CD14-positive monocyte (primary cell): Measurements from ENCODE around the gene ROBO3. TPM values are rescaled to one million over a fixed set of nuclear protein-coding genes. Genes with fewer than 3 reads are reported as not detected.

Experiments
- DNase-seq, 3 donors: peaks; one replicate each; pipeline ENCODE4 v3.0.0-alpha.2; 2011 to 2022
- H2AFZ ChIP-seq: 2 replicates; pipeline ENCODE4 v1.6.0; 2012; ENCODE audit warnings: mild to moderate bottlenecking, low read depth, low read length, inconsistent platforms; ENCODE audit not compliant: insufficient read depth, poor library complexity, severe bottlenecking
- H3K27ac ChIP-seq, 2 donors: 1 replicate in 1 of 2; 2 replicates in 1 of 2; pipeline ENCODE4 v1.5.1; 2012 to 2013; ENCODE audit warnings: low read length in 2 of 2, control low read depth in 1 of 2, inconsistent platforms in 1 of 2, low read depth in 1 of 2, mild to moderate bottlenecking in 1 of 2
- H3K27me3 ChIP-seq, 2 donors: one replicate each; pipeline versions ENCODE4 v1.6.0 to v1.6.1; 2011 to 2013; ENCODE audit warnings: low read length in 2 of 2; ENCODE audit not compliant: control insufficient read depth in 2 of 2, insufficient read depth in 2 of 2
- H3K36me3 ChIP-seq, 2 donors: replicated peaks in 1 of 2; 1 replicate in 1 of 2; 2 replicates in 1 of 2; pipeline versions ENCODE4 v1.5.1 to v1.6.1; 2012 to 2013; ENCODE audit warnings: low read length in 2 of 2, control low read depth in 1 of 2, inconsistent platforms in 1 of 2, mild to moderate bottlenecking in 1 of 2; ENCODE audit not compliant: insufficient read depth in 2 of 2, control insufficient read depth in 1 of 2
- H3K4me1 ChIP-seq, 2 donors: 1 replicate in 1 of 2; 2 replicates in 1 of 2; pipeline versions ENCODE4 v1.5.1 to v1.6.1; 2012 to 2013; ENCODE audit warnings: low read length in 2 of 2, control low read depth in 1 of 2, inconsistent platforms in 1 of 2, mild to moderate bottlenecking in 1 of 2, moderate library complexity in 1 of 2; ENCODE audit not compliant: insufficient read depth in 2 of 2, control insufficient read depth in 1 of 2
- H3K4me2 ChIP-seq: replicated peaks from 2 replicates; pipeline ENCODE3; 2012; ENCODE audit warnings: low read length, moderate library complexity, mild to moderate bottlenecking; ENCODE audit not compliant: poor library complexity, severe bottlenecking; ENCODE audit errors: extremely low read depth
- H3K4me3 ChIP-seq, 3 experiments: fragments of 200-600 bp in 1 of 3; sonication (generic) in 1 of 3; replicated peaks in 1 of 3; 1 replicate in 2 of 3; 2 replicates in 1 of 3; pipeline ENCODE4 v1.5.1; 2011 to 2013; ENCODE audit warnings: low read length in 3 of 3, mild to moderate bottlenecking in 3 of 3, control low read depth in 2 of 3, low read depth in 2 of 3, inconsistent platforms in 1 of 3, moderate library complexity in 1 of 3
- H3K79me2 ChIP-seq: 2 replicates; pipeline ENCODE4 v1.6.0; 2012; ENCODE audit warnings: mild to moderate bottlenecking, control low read depth, inconsistent platforms, low read length, moderate library complexity; ENCODE audit not compliant: insufficient read depth
- H3K9ac ChIP-seq: 2 replicates; pipeline ENCODE4 v1.6.0; 2017; ENCODE audit warnings: low read length, mild to moderate bottlenecking; ENCODE audit not compliant: insufficient read depth, poor library complexity, severe bottlenecking
- H3K9me3 ChIP-seq, 2 donors: replicated peaks in 1 of 2; 1 replicate in 1 of 2; 2 replicates in 1 of 2; pipeline versions ENCODE4 v1.5.1 to v1.6.1; 2012 to 2013; ENCODE audit warnings: low read length in 2 of 2, control low read depth in 1 of 2; ENCODE audit not compliant: control insufficient read depth in 1 of 2, insufficient read depth in 1 of 2
- H4K20me1 ChIP-seq: 2 replicates; pipeline ENCODE4 v1.6.0; 2012; ENCODE audit warnings: mild to moderate bottlenecking, low read length, control low read depth, moderate library complexity; ENCODE audit not compliant: insufficient read depth
- H3K27ac Mint-ChIP-seq, 7 donors: one replicate each; pipeline ENCODE4 v1.8.0; 2020; ENCODE audit warnings: mild to moderate bottlenecking in 7 of 7, mixed read lengths in 7 of 7, moderate library complexity in 6 of 7, inconsistent platforms in 2 of 7
- H3K27me3 Mint-ChIP-seq, 3 donors: one replicate each; pipeline ENCODE4 v1.8.0; 2021 to 2022; ENCODE audit warnings: low read depth in 3 of 3, mild to moderate bottlenecking in 3 of 3, mixed read lengths in 3 of 3, moderate library complexity in 3 of 3, inconsistent platforms in 1 of 3
- H3K36me3 Mint-ChIP-seq, 2 donors: one replicate each; pipeline ENCODE4 v1.8.0; 2020; ENCODE audit warnings: mixed read lengths in 2 of 2, inconsistent platforms in 1 of 2, mild to moderate bottlenecking in 1 of 2
- H3K4me1 Mint-ChIP-seq: one replicate; pipeline ENCODE4 v1.8.0; 2020; ENCODE audit warnings: mild to moderate bottlenecking, mixed read lengths
- H3K4me3 Mint-ChIP-seq, 2 donors: one replicate each; pipeline ENCODE4 v1.8.0; 2020; ENCODE audit warnings: mild to moderate bottlenecking in 2 of 2, mixed read lengths in 2 of 2, moderate library complexity in 1 of 2
- H3K9me3 Mint-ChIP-seq, 7 donors: one replicate each; pipeline ENCODE4 v1.8.0; 2020 to 2022; ENCODE audit warnings: mixed read lengths in 7 of 7, mild to moderate bottlenecking in 6 of 7, moderate library complexity in 6 of 7, inconsistent platforms in 2 of 7
- CTCF ChIP-seq: fragments of 200-600 bp; IDR thresholded peaks from one replicate; pipeline ENCODE4 v1.8.0; 2022; ENCODE audit warnings: antibody characterized with exemption, mild to moderate bottlenecking
- WGBS: methylation state at CpG from one replicate; pipeline ENCODE4 v1.1.5; 2013; ENCODE audit warnings: missing lambda C conversion rate; ENCODE audit not compliant: insufficient coverage; 5-methylcytosine and 5-hydroxymethylcytosine counted together
- intact Hi-C, 2 donors: fragments of 100-400 bp; cut with micrococcal nuclease; formaldehyde crosslinking; loops; one replicate each; pipeline versions ENCODE4 v1.15.0 to v1.15.1; 2023
- polyA plus RNA-seq, 3 donors: library from polyadenylated mRNA; depleted of rRNA in 1 of 3; unstranded in 2 of 3; stranded (reverse) in 1 of 3; fragments of 300-500 nt in 2 of 3; fragments of >200 nt in 1 of 3; fragmentation: Illumina TruSeq in 2 of 3; gene quantifications; 1 replicate in 2 of 3; 2 replicates in 1 of 3; pipeline ENCODE4 v1.2.3, GENCODE V29; 2012 to 2021

ROBO3 gene
- polyA plus RNA-seq, 3 donors, result 0.39 to 11.6 (median 0.81) TPM

DNA sequence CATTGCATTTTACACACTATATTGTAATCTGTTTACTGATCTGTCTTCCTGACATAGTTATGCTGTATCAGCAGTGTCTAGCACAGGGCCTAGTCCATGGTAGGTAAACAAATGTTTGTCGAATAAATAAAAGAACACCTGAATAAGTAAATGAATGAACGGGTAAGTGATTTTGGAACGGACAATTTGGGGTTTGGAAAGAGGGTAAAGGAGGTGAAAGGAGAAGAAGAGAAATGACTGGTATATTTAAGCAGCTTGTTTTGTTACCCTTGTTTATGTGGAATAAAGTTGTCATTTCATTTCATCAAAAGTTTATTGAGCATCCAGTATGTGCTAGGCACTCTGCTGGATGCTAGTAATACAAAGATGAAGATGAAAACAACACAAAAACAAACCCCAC, 53.7 kb downstream of the ROBO3 start, which contains the start of gene HEPN1:
TSS of gene HEPN1 (plus strand) at position 301 of the 400 bp plus-strand sequence.
- Histone ChIP-seq H3K4me1 (peaks cover 4 to 10% of the 10 kb centered on the region in 2 donors), H3K36me3 (no peaks in the 10 kb centered on the region), H3K4me2 (no peak within 1 kb of the TSS), H3K9ac (no peak within 1 kb of the TSS), H3K27me3 (peaks cover 10 to 13% of the 10 kb centered on the region in 2 donors), H3K9me3 (peaks cover 0 to 6% of the 10 kb centered on the region in 2 donors), H3K79me2 (no peaks in the 10 kb centered on the region), H4K20me1 (no peaks in the 10 kb centered on the region), H3K27ac (no peak within 1 kb of the TSS), H2AFZ (peak within 1 kb of the TSS; percentile 20), H3K4me3 (no peak within 1 kb of the TSS)
- peaks cover 21 to 23% (median 22%) of the 10 kb centered on the region in 3 donors for H3K27me3 Mint-ChIP-seq
- peak within 1 kb of the TSS in 2 of 7 donors; percentile 14 to 19 for H3K27ac Mint-ChIP-seq
- DNase-seq, result no peak
- H3K36me3 Mint-ChIP-seq, result no peaks in the 10 kb centered on the region
- peaks cover 0 to 12% (median 9%) of the 10 kb centered on the region in 7 donors for H3K9me3 Mint-ChIP-seq
- intact Hi-C loops, result no loop called here
- WGBS, result 92% methylated on average over 3 of the region's 3 CpGs
- H3K4me1 Mint-ChIP-seq, result peaks cover 26% of the 10 kb centered on the region
- no peak for TF ChIP-seq CTCF
- no peak within 1 kb of the TSS for H3K4me3 Mint-ChIP-seq

- no peak overlapping the region for H3K4me2 ChIP-seq
- H3K9me3 ChIP-seq, result peaks cover 0 to 6% of the 10 kb centered on the region in 2 donors
- Mint-ChIP-seq H3K36me3 (no peaks in the 10 kb centered on the region), H3K9me3 (peaks cover 0 to 12% (median 9%) of the 10 kb centered on the region in 7 donors), H3K27me3 (peaks cover 19 to 25% (median 22%) of the 10 kb centered on the region in 3 donors), H3K4me3 (no peak overlapping the region), H3K27ac (peak overlapping the region in 1 of 7 donors; percentile 19), H3K4me1 (peaks cover 25% of the 10 kb centered on the region)
- H3K79me2 ChIP-seq, result no peaks in the 10 kb centered on the region
- no peak overlapping the region for H3K27ac ChIP-seq
- DNase-seq, result no peak
- H3K4me3 ChIP-seq, result no peak overlapping the region
- H2AFZ ChIP-seq, result no peak overlapping the region
- H3K27me3 ChIP-seq, result peaks cover 10 to 13% of the 10 kb centered on the region in 2 donors
- TF ChIP-seq CTCF, result no peak
- intact Hi-C loops, result no loop called here
- no peak overlapping the region for H3K9ac ChIP-seq
- WGBS, result no CpG with 5 or more reads among the region's 2 CpGs
- peaks cover 4 to 10% of the 10 kb centered on the region in 2 donors for H3K4me1 ChIP-seq
- no peaks in the 10 kb centered on the region for H4K20me1 ChIP-seq
- H3K36me3 ChIP-seq, result no peaks in the 10 kb centered on the region
These were observed 54.7 kb downstream of the ROBO3 start for GRCh38 chr11:124919898-124920297.
